H9 (cell line): ENCODE measurements around the gene AGTPBP1. TPM values are rescaled to one million over a fixed set of nuclear protein-coding genes. Genes with fewer than 3 reads are reported as not detected.

ENCODE experiments used
- DNase-seq: peaks from one replicate; pipeline ENCODE4 v3.0.0-alpha.2; 2017
- H2AFZ ChIP-seq: one replicate; pipeline ENCODE4 v1.6.1; 2013; ENCODE audit warnings: mild to moderate bottlenecking, low read length, control low read depth, moderate library complexity
- H2AK5ac ChIP-seq: 2 replicates; pipeline ENCODE4 v1.6.1; 2013; ENCODE audit warnings: low read length, control low read depth, mixed read lengths; ENCODE audit not compliant: insufficient read length
- H2BK120ac ChIP-seq: one replicate; pipeline ENCODE4 v1.6.1; 2013; ENCODE audit warnings: low read depth, mild to moderate bottlenecking, low read length, control low read depth, inconsistent platforms; ENCODE audit not compliant: poor library complexity, severe bottlenecking
- H2BK12ac ChIP-seq: 2 replicates; pipeline ENCODE4 v1.6.1; 2013; ENCODE audit warnings: low read length, control low read depth, mixed read lengths, low read depth; ENCODE audit not compliant: insufficient read length
- H2BK15ac ChIP-seq: 2 replicates; pipeline ENCODE4 v1.6.1; 2013; ENCODE audit warnings: low read depth, low read length, control low read depth
- H2BK20ac ChIP-seq: one replicate; pipeline ENCODE4 v1.6.1; 2013; ENCODE audit warnings: low read depth, mild to moderate bottlenecking, low read length, control low read depth, inconsistent platforms; ENCODE audit not compliant: poor library complexity, severe bottlenecking
- H2BK5ac ChIP-seq: 2 replicates; pipeline ENCODE4 v1.6.1; 2013; ENCODE audit warnings: low read length, control low read depth, mixed read lengths; ENCODE audit not compliant: insufficient read length
- H3K14ac ChIP-seq: 2 replicates; pipeline ENCODE4 v1.6.1; 2013; ENCODE audit warnings: low read length, control low read depth; ENCODE audit not compliant: insufficient read depth
- H3K18ac ChIP-seq: 2 replicates; pipeline ENCODE4 v1.6.1; 2013; ENCODE audit warnings: low read depth, mild to moderate bottlenecking, mixed read lengths, low read length, control low read depth; ENCODE audit not compliant: insufficient read length
- H3K23ac ChIP-seq: 2 replicates; pipeline ENCODE4 v1.6.1; 2013; ENCODE audit warnings: low read length, control low read depth, mixed read lengths, low read depth; ENCODE audit not compliant: insufficient read length
- H3K23me2 ChIP-seq: 2 replicates; pipeline ENCODE4 v1.6.1; 2013; ENCODE audit warnings: low read depth, mild to moderate bottlenecking, mixed read lengths, low read length, control low read depth; ENCODE audit not compliant: insufficient read length, poor library complexity, severe bottlenecking
- H3K27ac ChIP-seq: 2 replicates; pipeline ENCODE4 v1.5.1; 2013; ENCODE audit warnings: low read length, control low read depth, mixed read lengths, low read depth; ENCODE audit not compliant: insufficient read length
- H3K27me3 ChIP-seq: 2 replicates; pipeline ENCODE4 v1.6.1; 2013; ENCODE audit warnings: low read length, control low read depth, inconsistent platforms; ENCODE audit not compliant: insufficient read depth
- H3K4ac ChIP-seq: 2 replicates; pipeline ENCODE4 v1.6.1; 2013; ENCODE audit warnings: low read depth, mild to moderate bottlenecking, control low read depth, inconsistent platforms, low read length, moderate library complexity
- H3K4me1 ChIP-seq: 2 replicates; pipeline ENCODE4 v1.6.1; 2013; ENCODE audit warnings: low read length, control low read depth, inconsistent platforms; ENCODE audit not compliant: insufficient read depth
- H3K4me2 ChIP-seq: 2 replicates; pipeline ENCODE4 v1.6.1; 2013; ENCODE audit warnings: low read length, control low read depth, mixed read lengths; ENCODE audit not compliant: insufficient read length, insufficient read depth
- H3K56ac ChIP-seq: 2 replicates; pipeline ENCODE4 v1.6.1; 2013; ENCODE audit warnings: low read depth, mild to moderate bottlenecking, mixed read lengths, low read length, control low read depth; ENCODE audit not compliant: insufficient read length
- H3K79me1 ChIP-seq: 2 replicates; pipeline ENCODE4 v1.6.1; 2013; ENCODE audit warnings: low read depth, mild to moderate bottlenecking, moderate library complexity, low read length, control low read depth, inconsistent platforms; ENCODE audit not compliant: insufficient read depth, poor library complexity, severe bottlenecking
- H3K79me2 ChIP-seq: 2 replicates; pipeline ENCODE4 v1.6.1; 2013; ENCODE audit warnings: low read length, control low read depth, inconsistent platforms; ENCODE audit not compliant: insufficient read depth
- H3K9ac ChIP-seq: 2 replicates; pipeline ENCODE4 v1.6.1; 2013; ENCODE audit warnings: low read length, control low read depth, mixed read lengths; ENCODE audit not compliant: insufficient read length; ENCODE audit errors: extremely low read depth
- H3K9me3 ChIP-seq: one replicate; pipeline ENCODE4 v1.6.1; 2013; ENCODE audit warnings: low read depth, low read length, inconsistent platforms; ENCODE audit not compliant: control insufficient read depth
- H3T11ph ChIP-seq: one replicate; pipeline ENCODE4 v1.6.1; 2013; ENCODE audit warnings: mild to moderate bottlenecking, low read length, control low read depth, inconsistent platforms
- H4K20me1 ChIP-seq: one replicate; pipeline ENCODE4 v1.6.1; 2013; ENCODE audit not compliant: control insufficient read depth, insufficient read length, insufficient read depth
- H4K5ac ChIP-seq: 2 replicates; pipeline ENCODE4 v1.6.1; 2013; ENCODE audit warnings: low read depth, mild to moderate bottlenecking, mixed read lengths, low read length, control low read depth; ENCODE audit not compliant: insufficient read length
- H4K8ac ChIP-seq: replicated peaks from 2 replicates; pipeline ENCODE4 v1.6.1; 2013; ENCODE audit warnings: low read length, control low read depth, mixed read lengths, low read depth; ENCODE audit not compliant: insufficient read length
- H4K91ac ChIP-seq: 2 replicates; pipeline ENCODE4 v1.6.1; 2013; ENCODE audit warnings: low read depth, mild to moderate bottlenecking, moderate library complexity, mixed read lengths, low read length, control low read depth; ENCODE audit not compliant: insufficient read length
- H3K27ac Mint-ChIP-seq, 3 experiments: 2 replicates in 2 of 3; 3 replicates in 1 of 3; pipeline ENCODE4 v1.8.0; 2020 to 2021; ENCODE audit warnings: mixed read lengths in 3 of 3, mild to moderate bottlenecking in 1 of 3, moderate library complexity in 1 of 3
- H3K27me3 Mint-ChIP-seq: 2 replicates; pipeline ENCODE4 v1.8.0; 2021; ENCODE audit warnings: low read depth, mild to moderate bottlenecking, moderate library complexity, mixed read lengths
- H3K36me3 Mint-ChIP-seq, 3 experiments: 2 replicates in 2 of 3; 3 replicates in 1 of 3; pipeline ENCODE4 v1.8.0; 2020 to 2021; ENCODE audit warnings: low read depth in 3 of 3, mixed read lengths in 3 of 3; ENCODE audit not compliant: insufficient read depth in 1 of 3
- H3K4me1 Mint-ChIP-seq, 2 experiments: 2 replicates each; pipeline ENCODE4 v1.8.0; 2020; ENCODE audit warnings: mixed read lengths in 2 of 2
- H3K4me3 Mint-ChIP-seq, 2 experiments: 2 replicates in 1 of 2; 3 replicates in 1 of 2; pipeline ENCODE4 v1.8.0; 2020 to 2021; ENCODE audit warnings: mild to moderate bottlenecking in 2 of 2, mixed read lengths in 2 of 2, moderate library complexity in 1 of 2
- H3K9me3 Mint-ChIP-seq, 2 experiments: 2 replicates in 1 of 2; 3 replicates in 1 of 2; pipeline ENCODE4 v1.8.0; 2020; ENCODE audit warnings: mild to moderate bottlenecking in 2 of 2, mixed read lengths in 2 of 2, moderate library complexity in 1 of 2
- CTCF ChIP-seq: fragments of 200-600 bp; sonication (generic); conservative IDR thresholded peaks from 3 replicates; pipeline ENCODE4 v1.8.0; 2021; ENCODE audit warnings: antibody characterized with exemption, mild to moderate bottlenecking
- WGBS: extraction: QIAGEN DNeasy Blood & Tissue Kit; methylation state at CpG from one replicate; pipeline ENCODE4 v1.1.7; 2013; ENCODE audit warnings: missing lambda C conversion rate, low lambda C conversion rate, mixed read lengths; ENCODE audit not compliant: insufficient read length; ENCODE audit errors: extremely low coverage; 5-methylcytosine and 5-hydroxymethylcytosine counted together
- total RNA-seq: library from RNA; stranded (reverse); gene quantifications from 2 replicates; pipeline ENCODE4 v1.2.1, GENCODE V29; 2021

Gene AGTPBP1
- total RNA-seq, 1 experiment from 2014 or later = 53.1 TPM

DNA sequence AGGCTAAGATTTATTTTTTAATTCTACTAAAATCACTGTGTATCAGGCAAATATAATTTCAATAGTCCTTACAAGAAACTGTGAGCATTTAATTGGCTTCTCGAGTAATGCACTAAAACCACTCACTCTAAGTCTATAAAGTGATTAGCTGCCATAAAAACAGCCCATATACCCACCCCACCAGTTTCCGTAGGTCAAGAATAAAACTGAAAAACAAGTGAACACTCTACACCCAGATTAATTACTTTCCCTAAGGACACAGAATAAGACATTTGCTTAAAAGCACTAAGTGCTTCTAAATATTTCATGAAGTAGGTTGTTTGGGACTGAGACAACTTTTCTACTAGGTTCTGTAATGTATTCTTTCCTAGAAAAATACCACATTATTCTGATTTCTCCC lies 194.2 kb downstream of the AGTPBP1 start:
- no peak overlapping the region for H4K8ac ChIP-seq
- no peaks in the 10 kb centered on the region for H3K23me2 ChIP-seq
- H3K14ac ChIP-seq = no peak overlapping the region
- H3K9me3 ChIP-seq = no peaks in the 10 kb centered on the region
- H3K27ac Mint-ChIP-seq = no peak overlapping the region
- no peaks in the 10 kb centered on the region for H3K27me3 ChIP-seq
- no peak for DNase-seq
- H2AK5ac ChIP-seq = no peak overlapping the region
- H3K4me1 ChIP-seq = no peaks in the 10 kb centered on the region
- no CpG with 5 or more reads among the region's 2 CpGs for WGBS
- no peaks in the 10 kb centered on the region for H3K79me1 ChIP-seq
- H3K4me3 Mint-ChIP-seq = no peak overlapping the region
- no peaks in the 10 kb centered on the region for H3K27me3 Mint-ChIP-seq
- no peak overlapping the region for H4K91ac ChIP-seq
- H3K36me3 Mint-ChIP-seq = peaks cover 0 to 3% (median 0%) of the 10 kb centered on the region in 3 experiments; a peak in 3 of 7 replicates
- no peak overlapping the region for H2BK15ac ChIP-seq
- no peaks in the 10 kb centered on the region for H4K20me1 ChIP-seq
- H2BK5ac ChIP-seq = no peak overlapping the region
- H2BK20ac ChIP-seq = no peak overlapping the region
- H3K23ac ChIP-seq = no peak overlapping the region
- no peak overlapping the region for H2BK120ac ChIP-seq
- H3T11ph ChIP-seq = no peak overlapping the region
- no peak overlapping the region for H2AFZ ChIP-seq
- H3K18ac ChIP-seq = no peak overlapping the region
- H3K79me2 ChIP-seq = no peaks in the 10 kb centered on the region
- no peak overlapping the region for H3K4ac ChIP-seq
- no peak overlapping the region for H3K9ac ChIP-seq
- no peak overlapping the region for H4K5ac ChIP-seq
- H3K9me3 Mint-ChIP-seq = no peaks in the 10 kb centered on the region
- H3K27ac ChIP-seq = no peak overlapping the region
- H3K56ac ChIP-seq = no peak overlapping the region
- H3K4me2 ChIP-seq = no peak overlapping the region
- H2BK12ac ChIP-seq = no peak overlapping the region
- TF ChIP-seq CTCF = no peak
- H3K4me1 Mint-ChIP-seq = peaks cover 8% of the 10 kb centered on the region in 2 experiments; a peak in 3 of 4 replicates
